Measurements from ENCODE around the gene PROC.

- TF ChIP-seq POLR2AphosphoS5 (IDR thresholded peaks at IDR 0.05) (no peak), CTCF (IDR thresholded peaks at IDR 0.05) (no peak), POLR2A (IDR thresholded peaks at IDR 0.05) (no peak)
Measured at GRCh38 chr2:127429844-127430425, 11.7 kb downstream of the PROC start.
